K562 (cell line): ENCODE results near the gene DDAH1. TPM values are rescaled to one million over a fixed set of nuclear protein-coding genes. Genes with fewer than 3 reads are reported as not detected.

Experiments
- ATF7 ChIP-seq: fragments of 450-650 bp; IDR thresholded peaks from 2 replicates; pipeline ENCODE4 v1.7.1; 2014; ENCODE audit warnings: mild to moderate bottlenecking, moderate library complexity
- BHLHE40 ChIP-seq: IDR thresholded peaks from 2 replicates; pipeline ENCODE4 v1.6.1; 2011; ENCODE audit warnings: low read length, improper control_type of control experiment
- ESRRB ChIP-seq: fragments of 250-450 bp; sonication (Bioruptor Pico); IDR thresholded peaks from 2 replicates; pipeline ENCODE4 v1.5.0; 2020; ENCODE audit warnings: mild to moderate bottlenecking, moderate library complexity, borderline replicate concordance
- MTF1 ChIP-seq: fragments of 250-450 bp; sonication (Bioruptor Pico); IDR thresholded peaks from 2 replicates; pipeline ENCODE4 v1.9.0; 2021; ENCODE audit warnings: moderate library complexity, mild to moderate bottlenecking, inconsistent platforms, borderline replicate concordance
- NFIX ChIP-seq: fragments of 250-450 bp; sonication (Bioruptor Pico); IDR thresholded peaks from 2 replicates; pipeline ENCODE4 v1.4.0; 2020; ENCODE audit warnings: low read depth, mild to moderate bottlenecking, moderate library complexity
- NR2C1 ChIP-seq, 2 experiments: fragments of 450-650 bp; IDR thresholded peaks; 2 replicates each; pipeline ENCODE4 v1.6.1; 2017; ENCODE audit warnings: mild to moderate bottlenecking in 2 of 2, antibody characterized with exemption in 1 of 2, inconsistent platforms in 1 of 2, missing compliant biosample characterization in 1 of 2, missing genetic modification characterization in 1 of 2
- PHF20 ChIP-seq: fragments of 450-650 bp; IDR thresholded peaks from 2 replicates; pipeline ENCODE4 v1.6.1; 2018; ENCODE audit not compliant: partially characterized antibody
- RBM22 ChIP-seq: fragments of 200-400 bp; formaldehyde crosslinking; IDR thresholded peaks from 2 replicates; pipeline ENCODE4 v1.6.1; 2018; ENCODE audit warnings: low read length, low read depth; ENCODE audit not compliant: poor library complexity, severe bottlenecking
- SMARCC2 ChIP-seq: fragments of 450-650 bp; IDR thresholded peaks from 2 replicates; pipeline ENCODE4 v1.6.1; 2017; ENCODE audit warnings: antibody characterized with exemption, moderate library complexity, mild to moderate bottlenecking, low read depth
- TAF1 ChIP-seq: IDR thresholded peaks from 2 replicates; pipeline ENCODE4 v1.6.1; 2011; ENCODE audit warnings: mild to moderate bottlenecking, low read length, moderate library complexity; ENCODE audit not compliant: insufficient read depth, control insufficient read depth, severe bottlenecking; ENCODE audit errors: extremely low read depth
- WHSC1 ChIP-seq: IDR thresholded peaks from one replicate; pipeline ENCODE4 v1.6.1; 2012; ENCODE audit warnings: low read length, control low read depth, inconsistent platforms
- ZFP30 ChIP-seq: fragments of 250-450 bp; sonication (Bioruptor Pico); IDR thresholded peaks from 2 replicates; pipeline ENCODE4 v1.8.0; 2022; ENCODE audit warnings: moderate library complexity, mild to moderate bottlenecking, inconsistent platforms, borderline replicate concordance
- ZNF12 ChIP-seq: sonication (generic); formaldehyde crosslinking; IDR thresholded peaks from 2 replicates; pipeline ENCODE4 v1.4.0; 2020; ENCODE audit warnings: mild to moderate bottlenecking, missing genetic modification reagents
- ZNF184 ChIP-seq: sonication (generic); formaldehyde crosslinking; IDR thresholded peaks from 2 replicates; pipeline ENCODE4 v1.5.0; 2020; ENCODE audit warnings: missing genetic modification reagents
- ZNF41 ChIP-seq: fragments of 250-450 bp; sonication (Bioruptor Pico); conservative IDR thresholded peaks from 2 replicates; pipeline ENCODE4 v1.4.0; 2020; ENCODE audit warnings: mild to moderate bottlenecking
- ZNF445 ChIP-seq: fragments of 250-450 bp; sonication (Bioruptor Pico); IDR thresholded peaks from 2 replicates; pipeline ENCODE4 v1.4.0; 2020; ENCODE audit warnings: low read depth, mild to moderate bottlenecking, moderate library complexity
- ZNF551 ChIP-seq: fragments of 250-450 bp; sonication (Bioruptor Pico); IDR thresholded peaks from 2 replicates; pipeline ENCODE4 v1.5.0; 2021; ENCODE audit warnings: mild to moderate bottlenecking, moderate library complexity
- ZNF764 ChIP-seq: fragments of 250-450 bp; sonication (Bioruptor Pico); IDR thresholded peaks from 2 replicates; pipeline ENCODE4 v1.4.0; 2020; ENCODE audit warnings: low read depth, mild to moderate bottlenecking, moderate library complexity
- polyA plus RNA-seq, 8 experiments: library from polyadenylated mRNA; depleted of rRNA in 4 of 8; stranded (reverse) in 5 of 8; unstranded in 3 of 8; fragments of >200 nt; fragmentation: Nextera tagmentation in 2 of 8; fragmentation: Illumina TruSeq in 1 of 8; extraction: Ambion mirVana in 2 of 8; extraction: Trizol in 1 of 8; gene quantifications; 2 replicates each; pipeline versions ENCODE4 v1.2.1 to v1.2.3, GENCODE V29; 2011 to 2014; ENCODE audit warnings: inconsistent platforms in 1 of 8, missing spikeins in 1 of 8
- total RNA-seq, 7 experiments: library from RNA; depleted of rRNA in 6 of 7; stranded (reverse); fragments of >200 nt in 6 of 7; fragmentation: Illumina TruSeq in 2 of 7; extraction: Trizol in 2 of 7; gene quantifications; 2 replicates each; pipeline versions ENCODE4 v1.2.1 to v1.2.3, GENCODE V29; 2011 to 2021; ENCODE audit warnings: low replicate concordance in 1 of 7
- TF ChIP-seq, protein P1 (sequence below): fragments of 250-450 bp; sonication (Bioruptor Pico); IDR thresholded peaks from 2 replicates; pipeline ENCODE4 v1.8.0; 2021; ENCODE audit warnings: borderline replicate concordance, mild to moderate bottlenecking, moderate library complexity; ENCODE audit not compliant: poor library complexity, severe bottlenecking
- TF ChIP-seq, protein P2 (sequence below): IDR thresholded peaks from 2 replicates; pipeline ENCODE4 v1.6.1; 2012; ENCODE audit warnings: low read depth, low read length, improper control_type of control experiment, borderline replicate concordance
- TF ChIP-seq, protein P3 (sequence below): fragments of 200-800 bp; sonication (Bioruptor generic); IDR thresholded peaks from 2 replicates; pipeline ENCODE4 v1.6.1; 2017; ENCODE audit warnings: missing genetic modification characterization, missing compliant biosample characterization
- TF ChIP-seq, protein P4 (sequence below): fragments of 450-650 bp; IDR thresholded peaks from 2 replicates; pipeline ENCODE4 v1.6.1; 2017; ENCODE audit warnings: antibody characterized with exemption

DDAH1 gene
- total and polyA plus RNA-seq, 9 of the 15 experiments (the other 6 are each of a cell fraction or from before 2014, with no cell fraction given): 0.04 to 0.24 (median 0.10) TPM

DNA sequence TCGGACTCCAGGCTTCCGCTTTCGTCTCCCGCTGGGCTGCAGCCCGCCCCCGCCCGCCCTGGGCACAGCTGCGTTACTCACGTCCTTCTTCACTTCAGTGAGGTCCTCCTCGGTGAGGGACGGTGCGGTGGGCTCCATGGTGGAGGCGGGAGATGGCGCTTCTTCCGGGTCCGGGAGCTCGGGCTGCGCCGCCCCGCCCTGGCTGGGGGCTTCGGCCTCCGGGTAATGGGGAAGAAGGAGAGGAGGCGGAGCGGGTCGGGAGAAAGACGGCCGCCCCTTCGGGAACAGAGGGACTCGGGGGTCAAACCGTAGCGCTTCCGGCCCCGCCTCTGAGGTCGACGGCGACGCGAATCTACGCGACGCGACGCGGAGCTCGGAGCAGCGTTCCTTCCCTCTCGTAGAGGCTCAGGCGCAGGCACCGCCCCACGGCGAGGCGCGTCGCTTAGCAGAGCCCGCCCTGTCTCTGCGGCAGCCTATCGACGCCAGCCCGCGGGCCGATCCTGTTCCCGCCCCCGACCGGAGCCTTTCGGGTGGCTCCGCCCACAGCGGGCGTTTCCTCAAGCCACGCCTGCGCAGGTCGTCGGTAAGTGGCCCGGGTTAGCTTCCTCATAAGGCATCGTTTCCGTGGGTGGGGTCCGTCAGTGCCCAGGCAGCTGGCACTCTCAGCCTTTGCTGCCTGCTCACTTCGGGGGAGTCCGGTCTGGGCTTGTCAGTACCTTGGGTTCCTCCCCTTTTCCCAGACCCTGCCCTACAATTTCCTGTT is 188.6 kb downstream of the DDAH1 start, which contains the start of gene BCL10 (continued):
- no peak for TF ChIP-seq BHLHE40
- TF ChIP-seq NFIX: no peak
- TF ChIP-seq TAF1: peak; percentile 43
- no peak for TF ChIP-seq RBM22
- no peak for TF ChIP-seq ZNF12 (CRISPR knock-in tag)
- no peak for TF ChIP-seq ZNF41 (CRISPR knock-in tag)
- no peak for TF ChIP-seq ZFP30 (CRISPR knock-in tag)
- TF ChIP-seq, protein P1, sequence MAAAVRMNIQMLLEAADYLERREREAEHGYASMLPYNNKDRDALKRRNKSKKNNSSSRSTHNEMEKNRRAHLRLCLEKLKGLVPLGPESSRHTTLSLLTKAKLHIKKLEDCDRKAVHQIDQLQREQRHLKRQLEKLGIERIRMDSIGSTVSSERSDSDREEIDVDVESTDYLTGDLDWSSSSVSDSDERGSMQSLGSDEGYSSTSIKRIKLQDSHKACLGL (CRISPR knock-in tag): no peak
- no peak for TF ChIP-seq ZNF445 (CRISPR knock-in tag)
- no peak for TF ChIP-seq MTF1
- TF ChIP-seq ZNF551 (CRISPR knock-in tag): no peak
- no peak for TF ChIP-seq ZNF184 (CRISPR knock-in tag)
- TF ChIP-seq, protein P2, sequence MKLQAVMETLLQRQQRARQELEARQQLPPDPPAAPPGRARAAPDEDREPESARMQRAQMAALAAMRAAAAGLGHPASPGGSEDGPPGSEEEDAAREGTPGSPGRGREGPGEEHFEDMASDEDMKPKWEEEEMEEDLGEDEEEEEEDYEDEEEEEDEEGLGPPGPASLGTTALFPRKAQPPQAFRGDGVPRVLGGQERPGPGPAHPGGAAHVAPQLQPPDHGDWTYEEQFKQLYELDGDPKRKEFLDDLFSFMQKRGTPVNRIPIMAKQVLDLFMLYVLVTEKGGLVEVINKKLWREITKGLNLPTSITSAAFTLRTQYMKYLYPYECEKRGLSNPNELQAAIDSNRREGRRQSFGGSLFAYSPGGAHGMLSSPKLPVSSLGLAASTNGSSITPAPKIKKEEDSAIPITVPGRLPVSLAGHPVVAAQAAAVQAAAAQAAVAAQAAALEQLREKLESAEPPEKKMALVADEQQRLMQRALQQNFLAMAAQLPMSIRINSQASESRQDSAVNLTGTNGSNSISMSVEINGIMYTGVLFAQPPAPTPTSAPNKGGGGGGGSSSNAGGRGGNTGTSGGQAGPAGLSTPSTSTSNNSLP: no peak
- peak; percentile 90 for TF ChIP-seq PHF20
- TF ChIP-seq, protein P3, sequence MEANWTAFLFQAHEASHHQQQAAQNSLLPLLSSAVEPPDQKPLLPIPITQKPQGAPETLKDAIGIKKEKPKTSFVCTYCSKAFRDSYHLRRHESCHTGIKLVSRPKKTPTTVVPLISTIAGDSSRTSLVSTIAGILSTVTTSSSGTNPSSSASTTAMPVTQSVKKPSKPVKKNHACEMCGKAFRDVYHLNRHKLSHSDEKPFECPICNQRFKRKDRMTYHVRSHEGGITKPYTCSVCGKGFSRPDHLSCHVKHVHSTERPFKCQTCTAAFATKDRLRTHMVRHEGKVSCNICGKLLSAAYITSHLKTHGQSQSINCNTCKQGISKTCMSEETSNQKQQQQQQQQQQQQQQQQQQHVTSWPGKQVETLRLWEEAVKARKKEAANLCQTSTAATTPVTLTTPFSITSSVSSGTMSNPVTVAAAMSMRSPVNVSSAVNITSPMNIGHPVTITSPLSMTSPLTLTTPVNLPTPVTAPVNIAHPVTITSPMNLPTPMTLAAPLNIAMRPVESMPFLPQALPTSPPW (CRISPR knock-in tag): peak; percentile 84
- no peak for TF ChIP-seq ESRRB (CRISPR knock-in tag)
- TF ChIP-seq, protein P4, sequence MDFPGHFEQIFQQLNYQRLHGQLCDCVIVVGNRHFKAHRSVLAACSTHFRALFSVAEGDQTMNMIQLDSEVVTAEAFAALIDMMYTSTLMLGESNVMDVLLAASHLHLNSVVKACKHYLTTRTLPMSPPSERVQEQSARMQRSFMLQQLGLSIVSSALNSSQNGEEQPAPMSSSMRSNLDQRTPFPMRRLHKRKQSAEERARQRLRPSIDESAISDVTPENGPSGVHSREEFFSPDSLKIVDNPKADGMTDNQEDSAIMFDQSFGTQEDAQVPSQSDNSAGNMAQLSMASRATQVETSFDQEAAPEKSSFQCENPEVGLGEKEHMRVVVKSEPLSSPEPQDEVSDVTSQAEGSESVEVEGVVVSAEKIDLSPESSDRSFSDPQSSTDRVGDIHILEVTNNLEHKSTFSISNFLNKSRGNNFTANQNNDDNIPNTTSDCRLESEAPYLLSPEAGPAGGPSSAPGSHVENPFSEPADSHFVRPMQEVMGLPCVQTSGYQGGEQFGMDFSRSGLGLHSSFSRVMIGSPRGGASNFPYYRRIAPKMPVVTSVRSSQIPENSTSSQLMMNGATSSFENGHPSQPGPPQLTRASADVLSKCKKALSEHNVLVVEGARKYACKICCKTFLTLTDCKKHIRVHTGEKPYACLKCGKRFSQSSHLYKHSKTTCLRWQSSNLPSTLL: no peak
- TF ChIP-seq NR2C1 (IDR thresholded peaks at IDR 0.05): peak; percentile 94
- TF ChIP-seq NR2C1 (tag; IDR thresholded peaks at IDR 0.05): peak; percentile 94
- no peak for TF ChIP-seq SMARCC2
- TF ChIP-seq ATF7: peak; percentile 70
- no peak for TF ChIP-seq ZNF764 (CRISPR knock-in tag)
- no peak for TF ChIP-seq WHSC1
